Cardiac septum (tissue), 1 donor: ENCODE data around the gene DEDD2. TPM values are rescaled to one million over a fixed set of nuclear protein-coding genes. Genes with fewer than 3 reads are reported as not detected.

ENCODE experiments used
- DNase-seq: peaks from one replicate; pipeline ENCODE4 v3.0.0-alpha.2; 2020; ENCODE audit warnings: low spot score
- intact Hi-C: fragments of 100-400 bp; cut with DNase I; formaldehyde crosslinking; loops from one replicate; pipeline ENCODE4 v1.14.0; 2022
- total RNA-seq: library from RNA; stranded (reverse); fragmentation: NEBNext Ultra II Directional; extraction: Animal tissue kit (Norgen Biotek cat#: 25700); gene quantifications from one replicate; pipeline ENCODE4 v1.2.1, GENCODE V29; 2021
- donor health status: DM: no; HTN: no; CAD: no.

DEDD2 gene
- total RNA-seq, 1 donor from 2014 or later, result 10.2 TPM

DNA sequence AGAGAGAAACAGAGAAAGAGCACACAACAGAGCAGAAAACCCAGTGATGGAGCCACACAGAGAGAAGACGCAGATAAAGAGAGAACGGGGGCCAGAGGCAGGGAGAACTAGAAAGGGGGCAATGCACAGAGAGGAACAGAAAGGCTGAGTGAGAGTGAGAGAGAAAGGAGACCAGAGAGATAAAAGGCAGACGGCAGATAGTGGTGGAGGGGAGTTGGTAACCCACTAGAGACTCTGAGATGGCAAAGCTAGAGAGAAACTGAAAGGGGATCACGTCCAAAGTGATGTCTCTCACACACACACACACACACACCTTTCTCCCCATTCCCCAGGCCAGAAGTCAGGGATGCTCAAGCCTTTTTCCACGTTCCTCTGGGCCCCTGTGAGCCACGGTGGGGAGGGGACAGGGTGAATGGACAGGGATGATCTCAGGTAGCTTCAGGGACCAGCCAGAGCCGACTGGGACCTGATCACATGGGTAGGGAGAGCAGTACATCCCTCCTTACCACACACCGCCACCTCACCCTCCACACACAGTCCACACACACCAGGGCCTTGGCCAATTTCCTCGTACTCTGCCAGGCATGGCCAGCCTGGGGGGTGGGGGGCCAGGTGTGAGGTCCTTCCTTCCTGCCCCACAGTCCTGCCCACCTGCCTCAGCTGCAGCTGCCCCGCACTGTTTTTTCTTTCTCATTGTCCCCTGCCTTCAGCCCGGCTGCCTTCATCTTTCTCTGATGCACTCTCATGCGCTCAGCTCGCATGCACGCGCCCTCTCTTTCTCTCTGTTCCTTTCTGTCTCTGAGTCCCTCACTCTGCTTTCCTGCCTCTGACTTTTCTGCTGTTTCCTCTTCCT lies 62.8 kb downstream of the DEDD2 start:
- no peak for DNase-seq
- intact Hi-C loops, result no loop called here

DNA sequence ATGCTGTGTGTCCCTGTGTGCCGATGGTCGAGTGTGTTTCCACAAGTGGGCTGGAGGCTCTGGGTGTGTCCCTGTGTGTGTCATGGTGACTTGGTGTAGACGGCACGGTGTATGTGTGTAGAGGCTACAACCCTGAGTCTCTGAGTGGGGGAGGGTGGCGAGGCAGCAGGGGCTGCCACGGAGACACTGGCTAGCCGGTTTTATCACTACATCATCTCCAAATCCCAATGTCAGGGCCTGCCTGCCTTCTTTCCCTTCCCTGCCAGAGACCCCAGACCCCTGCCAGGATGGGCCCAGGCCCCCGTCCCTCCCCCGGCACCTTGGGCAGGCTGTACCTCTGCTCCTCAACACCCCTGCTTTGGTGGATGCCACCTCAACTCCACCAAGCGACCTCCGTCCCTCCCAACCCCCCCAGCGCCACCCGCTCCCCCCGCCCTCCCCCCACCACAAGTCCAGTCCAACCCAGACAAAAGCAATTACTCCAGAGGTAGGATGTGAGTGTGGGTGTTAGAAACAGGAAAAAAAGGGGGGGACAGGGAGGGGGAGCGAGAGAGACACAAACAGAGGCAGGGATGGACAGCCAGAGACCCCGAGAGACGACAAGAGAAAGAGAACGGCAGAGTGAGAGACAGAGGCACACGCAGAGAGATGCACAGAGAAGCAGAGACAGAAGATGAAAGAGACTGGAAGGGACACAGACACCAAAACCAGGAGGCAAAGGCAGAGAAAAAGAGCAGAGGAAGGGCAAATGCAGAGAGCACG lies 63.6 kb downstream of the DEDD2 start:
- DNase-seq, result no peak
- intact Hi-C loops, result no loop called here

DNA sequence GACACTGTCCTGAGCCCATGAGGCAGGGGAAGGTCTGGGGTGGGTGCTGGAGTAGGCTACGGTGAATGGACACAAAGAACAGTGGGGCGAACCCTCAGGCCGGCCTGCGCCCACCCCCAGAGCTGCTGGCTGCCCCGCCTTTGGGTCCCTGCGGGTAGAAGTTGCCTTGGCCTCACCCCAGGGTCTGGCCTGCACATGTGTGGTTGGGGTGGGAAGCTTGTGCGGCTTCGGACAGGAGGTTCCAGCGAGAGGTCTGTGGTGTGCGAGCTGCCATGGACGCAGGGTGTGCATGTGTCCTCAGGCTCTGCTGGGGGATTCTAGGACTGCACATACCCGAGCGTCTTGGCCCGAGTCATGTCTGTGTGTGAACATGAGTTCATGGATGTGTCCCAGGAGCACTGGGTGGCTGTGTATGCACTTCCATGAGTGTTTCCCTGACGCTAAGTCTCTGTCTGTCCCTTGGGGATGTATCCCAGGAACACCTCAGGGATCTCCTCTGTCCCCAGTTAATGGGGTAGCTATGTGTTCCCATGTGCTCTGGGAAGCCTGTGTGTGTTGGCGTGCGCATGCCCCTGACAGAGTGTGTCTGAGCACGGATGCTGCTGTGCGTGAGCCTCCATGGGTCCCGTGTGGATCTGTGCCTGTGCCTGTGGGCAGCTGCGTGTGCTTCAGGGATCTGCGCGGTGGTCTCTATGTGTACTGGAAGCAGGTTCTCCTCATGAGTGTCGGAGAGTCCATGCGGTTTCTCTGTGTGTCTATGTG lies 64.4 kb downstream of the DEDD2 start:
- DNase-seq, result no peak
- intact Hi-C loops, result no loop called here

DNA sequence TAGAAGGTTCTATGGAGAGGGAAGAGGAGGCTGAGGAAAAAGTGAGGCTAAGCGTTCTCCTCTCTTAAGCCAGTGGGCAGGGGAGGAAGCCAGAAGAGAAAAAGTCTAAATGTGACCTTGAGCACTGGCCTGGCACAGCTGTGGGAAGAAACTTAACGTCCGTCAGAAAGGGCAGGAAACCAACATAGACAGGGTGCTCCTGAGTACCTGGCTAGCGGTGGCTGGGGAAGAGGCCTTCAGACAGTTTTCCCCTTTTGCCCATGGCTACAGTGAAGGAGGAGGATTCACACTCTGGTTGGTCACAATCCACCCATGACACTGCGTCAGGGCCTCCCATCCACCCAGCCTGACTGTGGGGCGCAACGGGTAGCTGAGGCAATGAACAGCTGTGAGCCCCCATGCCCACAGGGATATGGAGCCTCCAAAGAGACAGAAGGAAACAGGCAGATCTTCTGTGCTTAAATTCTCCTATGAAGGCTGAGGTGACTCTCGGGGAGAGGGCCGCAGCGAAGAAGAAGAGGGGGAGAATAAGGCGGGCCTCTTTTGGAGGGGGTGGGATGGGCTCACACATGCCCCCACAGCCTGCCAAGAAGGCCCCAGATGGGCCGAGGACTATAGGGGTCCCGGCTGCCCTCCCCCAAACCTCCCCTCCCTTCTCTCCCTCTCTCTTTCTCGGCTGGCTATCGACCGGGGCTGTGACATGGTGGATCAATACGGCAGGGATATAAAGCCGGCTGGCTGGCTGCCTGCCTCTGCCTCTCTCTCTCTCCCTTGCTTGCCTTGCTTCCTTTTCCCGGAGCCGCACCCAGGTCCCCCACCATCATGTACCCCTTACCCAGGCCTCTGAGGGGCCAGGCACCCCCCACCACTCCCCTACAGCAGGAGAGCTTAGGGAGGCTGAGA lies 65.4 kb downstream of the DEDD2 start:
- no peak for DNase-seq
- intact Hi-C loops, result no loop called here

DNA sequence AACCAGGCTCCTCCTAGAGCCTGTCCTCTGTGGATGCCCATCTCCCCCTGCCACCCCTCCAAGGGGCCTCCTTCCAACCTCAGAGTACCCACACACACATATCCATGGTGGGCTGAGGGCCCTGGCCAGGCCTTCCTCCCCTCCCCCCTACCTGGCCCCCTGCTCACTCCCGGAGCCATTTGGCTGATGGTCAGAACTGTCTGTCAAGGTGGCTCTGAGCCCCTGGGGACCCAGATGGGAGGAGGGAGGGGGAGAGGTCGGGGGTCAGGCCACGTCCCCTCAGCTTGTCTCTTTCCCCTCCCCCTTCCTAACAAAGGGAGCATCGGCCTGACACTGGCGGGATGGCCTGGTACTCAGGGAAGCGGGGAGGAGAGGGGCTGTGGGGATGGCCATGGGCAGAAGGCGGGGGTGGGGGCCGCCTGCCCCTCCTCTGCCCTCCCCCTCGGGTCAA lies 66.5 kb downstream of the DEDD2 start:
- intact Hi-C loops, result no loop called here
- no peak for DNase-seq

DNA sequence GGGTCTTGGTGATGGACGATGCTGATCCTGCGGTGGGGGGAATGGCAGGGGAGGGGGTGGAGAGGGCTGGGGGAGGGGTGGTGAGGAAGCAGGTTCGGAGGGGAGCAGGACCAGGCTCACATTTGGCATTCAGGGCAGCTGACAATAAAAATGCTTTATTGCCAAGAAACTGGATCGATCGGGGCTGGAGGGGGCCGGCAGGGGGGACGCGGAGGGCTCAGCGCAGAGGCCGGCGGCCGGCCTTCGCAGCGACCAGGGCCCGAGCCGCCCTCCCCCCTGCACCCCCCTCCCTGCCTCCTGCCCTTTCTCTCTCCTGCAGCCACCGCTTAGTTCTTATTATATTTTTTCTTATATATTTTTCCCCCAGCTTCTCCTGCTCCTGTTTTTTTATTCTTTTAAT lies 67.1 kb downstream of the DEDD2 start:
- intact Hi-C loops, result no loop called here
- no peak for DNase-seq

DNA sequence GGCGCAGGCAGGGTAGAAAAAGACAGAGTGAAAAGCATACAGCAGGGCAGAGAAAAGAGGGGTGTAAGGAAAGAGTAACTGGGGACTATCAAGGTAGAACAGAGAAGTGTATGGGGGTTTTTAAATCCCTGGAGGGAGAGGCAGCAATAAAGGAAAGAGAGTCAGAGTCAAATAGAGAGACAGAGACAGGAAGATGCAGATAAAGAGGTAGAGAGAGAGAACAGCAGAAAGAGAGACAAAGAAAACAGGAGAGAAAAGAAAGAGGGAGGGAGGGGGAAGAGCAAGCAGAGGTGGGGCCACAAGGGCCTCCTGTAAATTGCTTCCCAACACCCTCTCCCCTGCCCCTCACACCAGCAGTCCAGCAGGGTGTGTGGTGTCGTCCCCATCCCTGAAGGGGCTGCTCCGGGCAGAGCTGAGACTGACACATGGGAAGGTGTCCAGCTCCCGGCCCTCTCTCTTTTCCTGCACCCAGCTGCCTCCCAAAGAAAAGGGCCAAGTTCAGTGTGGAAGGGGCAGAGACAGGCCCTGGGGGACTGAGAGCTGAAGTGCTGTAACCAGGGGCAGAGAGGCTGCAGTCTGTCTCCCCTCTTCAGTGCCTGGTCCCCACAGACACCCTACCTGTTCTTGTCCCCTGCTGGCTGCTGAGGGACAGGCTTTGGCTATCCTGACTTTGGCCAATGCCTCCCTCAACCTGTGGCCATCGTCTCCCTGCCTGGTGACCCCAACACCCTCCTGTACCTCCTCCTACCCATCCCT lies 67.9 kb downstream of the DEDD2 start:
- intact Hi-C loops, result no loop called here

More for the DNA sequence above, 67.9 kb downstream of the DEDD2 start:
- no peak for DNase-seq

Other genes starting within 250 kb of the DEDD2 start
- gene ATP1A3, start 223.4 kb downstream of the DEDD2 start, total RNA-seq, result 242 TPM
- 4.6 TPM for gene GRIK5, start 147.5 kb downstream of the DEDD2 start, total RNA-seq
- 8.3 TPM for gene ZNF574, start 141.5 kb downstream of the DEDD2 start, total RNA-seq
- 0.51 TPM for gene POU2F2, start 85.2 kb downstream of the DEDD2 start, total RNA-seq
- 4.1 TPM for gene ZNF526, start 2.6 kb upstream of the DEDD2 start, total RNA-seq
- gene GSK3A, start 24.9 kb upstream of the DEDD2 start, total RNA-seq, result 39.6 TPM
- gene ERF, start 37.5 kb upstream of the DEDD2 start, total RNA-seq, result 37.4 TPM
- gene CIC, start 51.6 kb upstream of the DEDD2 start, total RNA-seq, result 51.3 TPM
- 0.16 TPM for gene PRR19, start 84.5 kb upstream of the DEDD2 start, total RNA-seq
- 4.0 TPM for gene PAFAH1B3, start 84.9 kb upstream of the DEDD2 start, total RNA-seq
- gene TMEM145, start 95.6 kb upstream of the DEDD2 start, total RNA-seq, result 0.24 TPM
- 45.8 TPM for gene MEGF8, start 108.0 kb upstream of the DEDD2 start, total RNA-seq
- 0.67 TPM for gene CNFN, start 172.6 kb upstream of the DEDD2 start, total RNA-seq
- 54.9 TPM for gene LIPE, start 209.7 kb upstream of the DEDD2 start, total RNA-seq
- gene CXCL17, start 225.3 kb upstream of the DEDD2 start, total RNA-seq, result not detected